ENCODE data around the gene TTLL10.
"Not testable (repeated sequence)": the region's sequence is repeated elsewhere in the genome, so short reads cannot be mapped to it uniquely, and the experiment has no call there.

TTLL10 gene

DNA sequence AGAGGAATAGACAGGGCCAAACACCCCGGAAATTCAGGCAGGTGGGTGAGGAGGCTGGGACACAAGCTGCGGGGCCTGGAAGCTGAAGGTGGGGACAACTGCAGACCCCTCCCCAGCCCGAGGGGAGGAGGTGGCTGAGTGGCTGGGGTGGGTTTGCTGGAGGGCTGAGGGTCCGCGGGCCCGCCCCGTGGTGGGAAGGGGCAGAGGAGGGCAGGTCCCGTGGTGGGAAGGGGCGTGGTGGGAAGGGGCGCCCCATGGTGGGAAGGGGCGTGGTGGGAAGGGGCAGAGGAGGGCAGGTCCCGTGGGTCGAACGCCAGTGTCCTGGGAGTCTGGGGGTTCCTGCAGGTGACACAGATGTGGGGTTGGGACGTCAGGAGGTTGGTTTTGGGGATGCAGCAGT lies 24.3 kb upstream of the TTLL10 start:
- Mint-ChIP-seq H3K27me3 (no peaks in the 10 kb centered on the region), H3K36me3 (no peaks in the 10 kb centered on the region), H3K9me3 (peaks cover 16% of the 10 kb centered on the region), H3K4me1 (no peaks in the 10 kb centered on the region), H3K27ac (no peak overlapping the region), H3K4me3 (no peak overlapping the region)

DNA sequence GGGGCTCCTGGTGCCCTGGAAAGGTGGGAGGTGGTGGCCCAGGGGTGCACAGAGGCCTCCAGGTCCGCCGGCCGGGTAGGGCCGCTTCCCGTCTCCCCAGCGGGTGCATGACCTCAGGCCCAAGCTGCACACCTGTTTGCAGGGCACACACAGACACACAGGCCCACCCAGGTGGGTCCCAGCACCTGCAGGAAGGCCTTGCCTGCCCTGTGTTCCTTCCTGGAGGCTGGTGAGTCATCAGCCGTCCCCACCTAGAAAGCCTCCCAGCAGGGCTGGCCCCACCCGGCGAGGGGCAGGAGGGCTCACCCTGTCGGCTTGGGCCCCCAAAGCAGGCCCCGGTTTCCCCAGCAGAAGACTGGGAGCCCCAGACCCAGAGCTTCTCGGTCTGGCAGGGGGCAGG lies 23.6 kb upstream of the TTLL10 start:
- no peak overlapping the region for H3K27ac Mint-ChIP-seq
- H3K4me1 Mint-ChIP-seq = no peaks in the 10 kb centered on the region
- peaks cover 16% of the 10 kb centered on the region for H3K9me3 Mint-ChIP-seq
- H3K4me3 Mint-ChIP-seq = no peak overlapping the region
- H3K27me3 Mint-ChIP-seq = no peaks in the 10 kb centered on the region
- no peaks in the 10 kb centered on the region for H3K36me3 Mint-ChIP-seq

DNA sequence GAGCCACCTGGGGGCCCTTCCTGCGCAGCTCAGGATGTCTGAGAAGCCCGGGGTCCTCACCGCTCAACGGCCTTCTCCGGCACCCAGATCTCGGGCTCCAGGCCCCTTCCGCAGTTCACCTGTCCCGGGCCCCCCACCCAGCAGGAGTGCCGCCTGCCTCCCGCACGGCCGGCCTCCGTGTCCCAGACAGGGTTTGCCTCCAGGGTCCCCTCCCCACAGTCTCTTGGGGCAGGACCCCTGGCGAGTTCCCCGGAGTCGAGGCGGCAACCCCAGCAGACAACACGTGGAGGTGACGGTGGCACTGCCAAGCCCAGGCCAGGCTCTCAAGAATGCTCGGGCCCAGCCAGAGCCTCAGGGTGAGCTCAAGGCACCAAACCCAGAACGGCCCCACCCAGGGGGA lies 22.4 kb upstream of the TTLL10 start:
- Mint-ChIP-seq H3K4me1 (no peaks in the 10 kb centered on the region), H3K27ac (no peak overlapping the region), H3K4me3 (no peak overlapping the region), H3K9me3 (peaks cover 16% of the 10 kb centered on the region), H3K27me3 (no peaks in the 10 kb centered on the region), H3K36me3 (no peaks in the 10 kb centered on the region)

DNA sequence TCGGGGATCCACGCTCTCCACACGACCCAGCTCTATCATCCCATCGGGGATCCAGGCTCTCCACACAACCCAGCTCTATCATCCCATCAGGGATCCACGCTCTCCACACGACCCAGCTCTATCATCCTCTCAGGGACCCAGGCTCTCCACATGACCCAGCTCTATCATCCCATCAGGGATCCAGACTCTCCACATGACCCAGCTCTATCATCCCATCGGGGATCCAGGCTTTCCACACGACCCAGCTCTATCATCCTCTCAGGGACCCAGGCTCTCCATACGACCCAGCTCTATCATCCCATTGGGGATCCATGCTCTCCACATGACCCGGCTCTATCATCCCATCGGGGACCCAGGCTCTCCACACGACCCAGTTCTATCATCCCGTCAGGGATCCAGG lies 21.2 kb upstream of the TTLL10 start:
- H3K4me1 Mint-ChIP-seq, H3K36me3 Mint-ChIP-seq, H3K27me3 Mint-ChIP-seq, H3K4me3 Mint-ChIP-seq: not testable (repeated sequence)
- peak overlapping the region; percentile 70 for H3K27ac Mint-ChIP-seq
- H3K9me3 Mint-ChIP-seq = peaks cover 16% of the 10 kb centered on the region

DNA sequence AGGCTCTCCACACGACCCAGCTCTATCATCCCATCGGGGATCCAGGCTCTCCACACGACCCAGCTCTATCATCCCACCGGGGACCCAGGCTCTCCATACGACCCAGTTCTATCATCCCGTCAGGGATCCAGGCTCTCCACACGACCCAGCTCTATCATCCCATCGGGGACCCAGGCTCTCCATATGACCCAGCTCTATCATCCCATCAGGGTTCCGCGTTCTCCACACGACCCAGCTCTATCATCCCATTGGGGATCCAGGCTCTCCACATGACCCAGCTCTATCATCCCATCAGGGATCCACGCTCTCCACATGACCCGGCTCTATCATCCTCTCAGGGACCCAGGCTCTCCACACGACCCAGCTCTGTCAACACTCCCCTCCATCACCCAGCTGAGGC lies 20.5 kb upstream of the TTLL10 start:
- not testable (repeated sequence) for H3K36me3 Mint-ChIP-seq, H3K4me1 Mint-ChIP-seq, H3K4me3 Mint-ChIP-seq, H3K27me3 Mint-ChIP-seq
- Mint-ChIP-seq H3K9me3 (peaks cover 16% of the 10 kb centered on the region), H3K27ac (peak overlapping the region; percentile 91)

DNA sequence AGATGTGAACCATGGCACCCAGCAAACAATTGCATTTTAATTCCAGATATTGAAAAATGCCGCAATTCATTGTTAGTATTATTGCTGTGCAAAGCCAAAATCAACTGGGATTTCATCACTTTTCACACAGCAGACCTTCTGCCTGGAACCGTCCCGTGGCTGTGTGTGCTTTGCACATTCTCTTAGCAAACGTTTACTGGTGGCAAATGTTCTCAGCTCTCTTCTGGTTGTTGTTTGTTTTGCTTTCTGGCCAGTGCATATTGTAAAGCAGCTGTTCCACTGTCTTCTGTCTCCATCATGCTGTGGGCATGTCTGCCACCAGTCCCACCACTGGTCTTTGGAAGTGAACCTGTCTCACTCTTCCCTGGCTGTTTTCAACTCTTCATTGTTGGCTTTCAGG lies 19.8 kb upstream of the TTLL10 start:
- no peak overlapping the region for H3K4me3 Mint-ChIP-seq
- peaks cover 16% of the 10 kb centered on the region for H3K9me3 Mint-ChIP-seq
- H3K36me3 Mint-ChIP-seq = no peaks in the 10 kb centered on the region
- no peaks in the 10 kb centered on the region for H3K4me1 Mint-ChIP-seq
- H3K27ac Mint-ChIP-seq = peak overlapping the region; percentile 91
- no peaks in the 10 kb centered on the region for H3K27me3 Mint-ChIP-seq

DNA sequence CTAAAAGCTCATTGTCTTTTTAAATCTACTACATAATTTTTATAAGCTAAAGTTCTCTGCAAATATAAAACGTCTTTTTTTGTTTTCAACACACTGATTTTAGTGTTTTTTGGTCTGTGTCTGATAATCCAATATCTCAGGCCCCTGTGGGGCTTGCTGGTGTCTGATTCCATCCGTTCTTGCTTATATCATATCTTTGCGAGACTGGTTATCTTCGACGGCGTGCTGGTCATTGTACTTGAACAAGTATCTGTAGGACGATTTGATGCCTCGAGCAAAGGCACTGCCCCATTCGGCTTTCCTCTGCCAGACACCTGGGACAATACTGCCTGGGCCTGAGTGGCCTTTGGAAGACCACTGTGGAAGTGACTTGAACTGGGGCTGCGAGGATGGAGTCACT lies 18.4 kb upstream of the TTLL10 start:
- Mint-ChIP-seq H3K27me3 (no peaks in the 10 kb centered on the region), H3K9me3 (peaks cover 16% of the 10 kb centered on the region), H3K27ac (no peak overlapping the region), H3K4me1 (no peaks in the 10 kb centered on the region), H3K36me3 (no peaks in the 10 kb centered on the region), H3K4me3 (no peak overlapping the region)

DNA sequence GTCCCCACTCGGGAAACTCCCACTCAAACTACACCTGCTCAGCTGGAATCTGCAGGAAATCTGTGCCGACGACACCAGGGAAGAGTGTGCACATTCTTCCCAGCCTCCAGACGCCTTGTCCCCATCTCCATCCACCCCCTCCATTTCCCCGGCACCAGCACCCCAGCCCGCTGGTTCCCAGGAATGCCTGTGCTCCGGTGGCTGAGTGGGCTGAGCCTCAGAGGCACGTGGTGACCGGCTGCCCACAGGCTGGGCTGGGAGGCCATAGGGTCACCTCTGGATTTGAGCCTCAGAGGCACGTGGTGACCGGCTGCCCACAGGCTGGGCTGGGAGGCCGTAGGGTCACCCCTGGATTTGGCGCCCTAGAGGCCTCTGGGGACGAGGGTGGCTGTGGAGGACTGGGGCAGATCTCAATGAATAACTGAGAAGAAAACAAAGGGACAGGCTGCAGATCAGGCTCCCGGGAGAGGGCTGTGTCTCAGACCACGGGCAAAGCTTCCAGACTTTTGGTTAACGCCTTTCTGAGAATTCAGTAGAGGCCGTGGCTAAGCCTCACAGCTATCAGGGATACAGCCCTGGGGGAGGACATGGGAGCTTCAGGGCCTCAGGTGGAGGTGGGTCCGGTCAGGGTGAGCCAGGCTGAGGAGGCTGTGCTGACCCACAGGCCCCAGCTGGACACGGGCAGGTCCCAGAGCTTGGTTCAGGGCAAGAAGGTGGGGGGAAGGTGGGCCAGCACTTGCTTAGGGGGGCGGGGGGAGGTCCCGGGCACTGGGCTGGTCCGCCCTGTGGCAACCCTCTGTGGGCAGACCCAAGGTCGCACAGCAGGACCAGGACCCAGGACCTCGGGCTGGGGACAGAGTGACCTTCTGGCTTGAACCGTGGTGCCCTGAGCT lies 17.3 kb upstream of the TTLL10 start:
- Mint-ChIP-seq H3K9me3 (peaks cover 16% of the 10 kb centered on the region), H3K27ac (peak overlapping the region; percentile 59), H3K4me3 (peak overlapping the region; percentile 58), H3K4me1 (no peaks in the 10 kb centered on the region), H3K27me3 (no peaks in the 10 kb centered on the region), H3K36me3 (no peaks in the 10 kb centered on the region)

DNA sequence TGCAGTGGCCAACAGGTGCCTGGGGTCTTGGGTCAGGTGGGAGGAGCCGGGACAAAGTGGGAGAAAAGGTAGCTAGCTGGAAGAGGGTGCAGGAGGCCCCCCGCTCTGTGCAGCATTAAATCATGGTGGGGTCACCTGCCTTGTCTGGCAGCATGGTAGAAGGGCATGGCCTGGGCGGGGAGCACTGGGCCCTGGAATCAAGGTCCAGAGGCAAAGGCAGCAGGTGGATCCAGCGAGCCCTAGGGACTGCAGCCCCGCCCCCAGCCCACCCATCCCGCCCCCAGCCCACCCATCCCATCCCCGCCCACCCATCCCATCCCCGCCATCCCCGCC lies 16.7 kb upstream of the TTLL10 start:
- Mint-ChIP-seq H3K27ac (peak overlapping the region; percentile 51), H3K4me3 (peak overlapping the region; percentile 58), H3K36me3 (no peaks in the 10 kb centered on the region)

DNA sequence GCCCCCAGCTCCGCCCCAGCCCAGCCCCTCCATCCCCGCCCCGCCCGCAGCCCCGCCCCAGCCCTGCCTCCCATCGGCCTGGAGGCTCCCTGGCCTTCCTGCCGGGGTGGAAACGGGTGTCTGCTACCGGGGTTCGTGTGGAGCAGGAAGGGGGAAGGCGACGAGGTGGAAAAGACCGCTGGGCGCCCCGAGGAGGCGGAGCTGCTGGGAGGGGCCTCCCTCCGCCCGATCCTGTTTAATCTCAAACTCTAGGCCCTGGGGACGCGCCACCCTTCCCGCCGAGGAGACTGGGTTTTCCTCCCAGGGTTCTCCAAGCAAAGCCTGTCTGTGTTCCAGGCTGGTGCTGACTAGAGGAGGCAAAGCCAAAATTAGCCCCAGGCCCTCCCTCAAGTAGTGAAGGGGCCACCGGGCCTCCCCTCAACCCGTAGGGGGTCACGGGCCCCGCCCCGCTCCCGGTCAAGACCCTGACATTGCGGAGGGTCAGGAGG lies 16.2 kb upstream of the TTLL10 start:
- Mint-ChIP-seq H3K4me3 (peak overlapping the region; percentile 81), H3K36me3 (no peaks in the 10 kb centered on the region), H3K27ac (peak overlapping the region; percentile 35), H3K9me3 (peaks cover 14% of the 10 kb centered on the region), H3K27me3 (no peaks in the 10 kb centered on the region), H3K4me1 (no peaks in the 10 kb centered on the region)

More for the DNA sequence above, 16.7 kb upstream of the TTLL10 start:
- no peaks in the 10 kb centered on the region for H3K27me3 Mint-ChIP-seq
- no peaks in the 10 kb centered on the region for H3K4me1 Mint-ChIP-seq
- H3K9me3 Mint-ChIP-seq = peaks cover 16% of the 10 kb centered on the region

DNA sequence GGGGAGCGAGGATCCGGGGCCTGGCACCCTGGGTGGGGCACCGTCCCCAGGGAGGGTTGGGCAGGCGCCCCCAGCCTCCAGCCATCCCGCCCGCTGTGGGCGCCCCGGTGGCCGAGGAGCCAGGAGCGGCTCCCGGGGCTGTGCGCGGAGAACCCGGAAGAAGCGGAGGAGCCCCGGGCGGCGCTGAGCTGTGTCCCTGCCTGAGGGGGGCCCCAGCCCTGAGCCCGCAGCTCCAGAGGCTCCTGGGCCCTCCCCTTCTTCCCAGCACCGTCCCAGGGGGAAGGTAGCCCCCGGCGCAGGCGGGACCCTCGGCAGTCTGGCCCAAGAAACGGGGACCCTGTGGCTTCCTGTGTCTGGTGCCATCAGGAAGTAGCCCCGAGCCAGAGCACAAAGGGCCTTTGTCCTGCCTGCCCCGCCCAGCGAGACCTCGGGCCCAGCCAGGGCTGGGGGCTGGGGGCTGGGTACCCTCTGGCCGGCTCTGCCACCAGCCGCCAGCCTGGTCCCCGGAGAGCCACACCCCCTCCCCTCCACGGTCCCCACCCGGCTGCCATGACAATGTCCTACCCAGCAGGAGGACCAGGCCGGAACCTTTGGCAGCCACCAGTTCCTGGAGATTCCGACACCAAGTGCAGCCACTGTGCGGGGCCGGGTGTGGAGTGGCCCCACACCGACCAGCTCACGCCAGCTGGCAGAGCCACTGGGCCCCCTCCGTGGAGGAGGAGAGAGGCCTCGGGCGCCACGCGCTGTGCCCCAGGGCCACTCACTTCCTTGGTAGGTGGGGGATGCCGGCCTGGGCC lies 15.6 kb upstream of the TTLL10 start:
- no peaks in the 10 kb centered on the region for H3K4me1 Mint-ChIP-seq
- no peaks in the 10 kb centered on the region for H3K27me3 Mint-ChIP-seq
- H3K27ac Mint-ChIP-seq = no peak overlapping the region
- no peaks in the 10 kb centered on the region for H3K36me3 Mint-ChIP-seq
- peak overlapping the region; percentile 23 for H3K4me3 Mint-ChIP-seq
- H3K9me3 Mint-ChIP-seq = peaks cover 8% of the 10 kb centered on the region

DNA sequence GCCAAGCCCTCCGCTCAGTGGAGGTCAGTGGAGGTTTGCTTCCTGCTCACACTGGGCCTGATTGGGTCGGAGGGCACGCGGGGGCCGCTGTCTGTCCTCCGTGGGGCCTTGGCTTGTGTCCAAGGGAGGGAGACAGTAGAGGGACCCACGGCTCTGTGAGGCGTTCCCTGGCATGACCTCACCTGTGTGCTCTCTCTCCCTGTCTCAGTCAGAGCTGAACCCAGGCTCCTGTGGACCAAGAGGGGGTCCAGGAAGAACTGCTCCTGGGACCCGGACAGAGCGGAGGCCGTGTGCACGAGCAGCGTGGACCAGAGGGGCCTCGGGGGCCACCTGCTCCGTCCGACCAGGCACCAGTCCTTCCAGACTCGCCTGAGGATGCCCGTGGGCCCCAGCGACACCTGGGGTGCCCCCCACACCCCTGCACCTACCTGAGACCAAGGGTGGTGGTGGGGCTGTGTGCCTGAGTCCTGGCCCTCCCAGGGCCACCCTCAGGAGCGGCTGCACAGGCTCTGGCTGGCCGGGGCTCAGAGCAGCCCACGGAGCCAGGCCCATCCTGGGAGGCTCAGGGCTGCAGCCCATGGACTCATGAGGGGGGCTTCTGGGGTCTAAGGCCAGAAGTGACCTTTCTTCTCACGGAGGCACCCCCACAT lies 13.3 kb upstream of the TTLL10 start:
- no peak overlapping the region for H3K4me3 Mint-ChIP-seq
- H3K36me3 Mint-ChIP-seq = no peaks in the 10 kb centered on the region
- H3K9me3 Mint-ChIP-seq = no peaks in the 10 kb centered on the region
- H3K27ac Mint-ChIP-seq = no peak overlapping the region
- no peaks in the 10 kb centered on the region for H3K27me3 Mint-ChIP-seq
- H3K4me1 Mint-ChIP-seq = no peaks in the 10 kb centered on the region

DNA sequence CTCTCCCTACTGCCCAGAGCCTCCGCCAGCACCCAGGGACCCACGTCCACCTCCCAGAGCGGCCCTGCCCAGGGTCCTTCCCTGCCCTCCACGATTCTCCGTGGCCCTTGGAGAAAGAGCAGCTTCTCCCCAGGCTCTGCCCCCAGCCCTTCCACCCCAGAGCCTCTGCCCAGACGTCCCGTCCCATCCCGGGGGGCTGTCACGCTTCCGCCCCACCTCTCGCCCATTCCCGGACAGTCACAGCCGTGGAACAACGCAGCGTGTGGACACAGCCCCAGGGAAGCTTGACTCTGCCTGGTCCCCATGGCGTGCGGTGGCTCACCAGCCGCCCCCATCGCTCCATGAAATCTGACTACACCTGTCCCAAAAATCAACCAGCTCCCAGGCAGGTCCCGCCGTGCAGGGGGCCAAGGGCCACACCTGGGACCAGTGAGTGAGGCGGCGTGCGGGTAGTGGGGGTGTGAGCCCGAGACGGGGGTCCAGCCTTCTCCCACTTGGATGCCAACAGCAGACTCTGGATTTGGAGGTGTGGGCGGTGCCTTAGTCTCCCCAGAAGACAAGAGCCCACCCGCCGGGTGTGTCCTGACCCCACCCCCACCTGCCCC lies 12.5 kb upstream of the TTLL10 start:
- Mint-ChIP-seq H3K9me3 (no peaks in the 10 kb centered on the region), H3K27ac (peak overlapping the region; percentile 51), H3K27me3 (no peaks in the 10 kb centered on the region), H3K4me3 (no peak overlapping the region), H3K36me3 (no peaks in the 10 kb centered on the region), H3K4me1 (no peaks in the 10 kb centered on the region)

DNA sequence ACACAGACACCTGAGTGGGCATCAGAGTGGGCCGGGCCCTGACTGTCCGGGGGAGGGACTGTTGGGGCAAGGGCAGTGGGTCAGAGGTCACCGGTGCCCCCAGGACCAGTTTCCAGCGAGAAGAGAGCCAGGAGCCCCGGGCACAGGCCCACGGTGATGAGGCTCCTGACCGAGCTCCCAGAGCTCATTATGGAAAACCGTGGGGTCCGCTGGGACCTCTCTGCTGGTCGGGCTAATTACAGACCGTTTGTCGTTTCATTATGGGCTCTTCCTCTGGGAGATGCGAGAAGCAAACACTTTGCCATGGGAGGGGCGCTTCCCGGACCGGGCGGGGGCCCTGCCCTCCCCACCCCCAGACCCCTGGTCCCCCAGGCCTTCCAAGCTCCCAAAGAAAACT lies 12.0 kb upstream of the TTLL10 start:
- Mint-ChIP-seq H3K9me3 (no peaks in the 10 kb centered on the region), H3K27ac (no peak overlapping the region), H3K36me3 (no peaks in the 10 kb centered on the region), H3K4me1 (no peaks in the 10 kb centered on the region), H3K27me3 (no peaks in the 10 kb centered on the region), H3K4me3 (no peak overlapping the region)

DNA sequence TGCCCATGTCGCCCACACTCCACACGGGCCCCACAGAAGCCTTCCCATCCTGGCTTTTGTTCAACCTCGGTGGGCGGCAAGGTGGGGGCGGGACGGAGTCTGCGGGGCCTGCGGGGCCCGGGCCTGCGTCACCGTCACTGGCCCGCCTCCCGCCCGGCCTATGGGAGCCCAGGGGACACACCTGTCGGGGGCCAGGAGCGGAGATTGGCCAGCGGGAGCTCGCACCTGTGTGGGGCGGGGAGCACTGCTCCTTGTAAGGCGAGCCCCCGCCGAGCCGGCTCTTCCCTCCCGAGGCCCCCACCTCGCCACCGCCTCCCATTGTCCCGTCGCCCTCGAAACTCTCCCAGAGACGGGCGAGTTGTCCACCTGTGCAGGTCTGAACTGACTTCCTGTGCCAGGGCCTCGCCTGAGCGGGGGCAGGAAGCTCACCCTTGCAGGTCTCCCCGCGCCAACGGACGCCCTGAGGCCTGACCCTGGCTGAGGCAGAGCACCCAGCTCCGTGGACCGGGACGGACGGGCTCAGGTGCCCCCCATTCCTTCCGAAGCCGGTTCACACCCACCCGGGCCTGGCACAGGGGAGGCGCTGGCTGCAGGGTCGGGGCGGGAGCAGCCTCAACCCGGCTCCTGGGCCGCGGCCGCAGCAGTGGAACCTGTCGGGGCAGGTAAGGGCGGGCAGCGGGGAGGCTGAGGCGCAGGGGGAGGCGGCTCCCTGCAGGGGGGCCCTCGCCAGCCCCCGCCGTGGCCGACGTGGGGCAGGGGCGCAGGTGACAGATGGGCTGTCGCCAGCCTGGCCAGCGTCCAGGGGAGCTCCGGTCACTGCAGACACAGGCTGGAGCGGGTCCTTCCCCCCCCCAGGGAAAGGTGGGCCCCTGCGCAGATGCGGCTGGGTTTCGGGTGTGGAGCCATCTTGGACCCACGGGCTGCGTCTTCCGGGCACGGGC lies 10.8 kb upstream of the TTLL10 start:
- Mint-ChIP-seq H3K4me3 (no peak overlapping the region), H3K36me3 (no peaks in the 10 kb centered on the region), H3K9me3 (no peaks in the 10 kb centered on the region)

More for the DNA sequence above, 10.8 kb upstream of the TTLL10 start:
- H3K27ac Mint-ChIP-seq = no peak overlapping the region
- no peaks in the 10 kb centered on the region for H3K27me3 Mint-ChIP-seq
- no peaks in the 10 kb centered on the region for H3K4me1 Mint-ChIP-seq
